Stimulated activated naive B cell treated with anti-CD40 and anti-IgM and Interleukin-4, amounts not matched to agents 10 μg/mL and 1 μg/mL and 100 μg/mL, for 72 hours (primary cell): Measurements from ENCODE around the gene ST3GAL3.

Experiments
- ATAC-seq, 2 donors: fragments of 150-1000 bp; cut with Tn5 transposase; replicated peaks; 2 replicates each; pipeline ENCODE4 v1.10.0; 2021; ENCODE audit warnings: moderate library complexity in 1 of 2
- DNase-seq: peaks from one replicate; pipeline ENCODE4 v3.0.0; 2021
- H3K27ac Mint-ChIP-seq: one replicate; pipeline ENCODE4 v1.8.0; 2022; ENCODE audit warnings: mild to moderate bottlenecking, mixed read lengths
- H3K27me3 Mint-ChIP-seq, 2 donors: one replicate each; pipeline ENCODE4 v1.8.0; 2022; ENCODE audit warnings: mixed read lengths in 2 of 2
- H3K36me3 Mint-ChIP-seq, 2 donors: one replicate each; pipeline ENCODE4 v1.8.0; 2022; ENCODE audit warnings: mixed read lengths in 2 of 2, mild to moderate bottlenecking in 1 of 2
- H3K4me1 Mint-ChIP-seq, 2 donors: one replicate each; pipeline ENCODE4 v1.8.0; 2022; ENCODE audit warnings: mixed read lengths in 2 of 2, mild to moderate bottlenecking in 1 of 2
- H3K4me3 Mint-ChIP-seq, 2 donors: one replicate each; pipeline ENCODE4 v1.8.0; 2022; ENCODE audit warnings: mild to moderate bottlenecking in 2 of 2, mixed read lengths in 2 of 2, moderate library complexity in 1 of 2
- H3K9me3 Mint-ChIP-seq, 2 donors: one replicate each; pipeline ENCODE4 v1.8.0; 2022; ENCODE audit warnings: mixed read lengths in 2 of 2, mild to moderate bottlenecking in 1 of 2

ST3GAL3 gene

GRCh38 chr1:43938383-43938782 lies 231.0 kb downstream of the ST3GAL3 start:
- peaks cover 22 to 27% of the 10 kb centered on the region in 2 donors for H3K27me3 Mint-ChIP-seq
- ATAC-seq (no peak), DNase-seq (no peak)
- H3K9me3 Mint-ChIP-seq: no peaks in the 10 kb centered on the region
- H3K4me1 Mint-ChIP-seq: peaks cover 27 to 41% of the 10 kb centered on the region in 2 donors
- H3K27ac Mint-ChIP-seq: no peak overlapping the region
- H3K4me3 Mint-ChIP-seq: no peak overlapping the region
- H3K36me3 Mint-ChIP-seq: peaks cover 23 to 31% of the 10 kb centered on the region in 2 donors

GRCh38 chr1:43938892-43939587 lies 231.7 kb downstream of the ST3GAL3 start:
- peaks cover 18 to 21% of the 10 kb centered on the region in 2 donors for H3K27me3 Mint-ChIP-seq
- no peak overlapping the region for H3K4me3 Mint-ChIP-seq
- H3K27ac Mint-ChIP-seq: no peak overlapping the region
- H3K9me3 Mint-ChIP-seq: no peaks in the 10 kb centered on the region
- DNase-seq (no peak), ATAC-seq (no peak)
- H3K4me1 Mint-ChIP-seq: peaks cover 23 to 34% of the 10 kb centered on the region in 2 donors
- H3K36me3 Mint-ChIP-seq: peaks cover 23 to 31% of the 10 kb centered on the region in 2 donors

GRCh38 chr1:43942411-43942810 lies 235.1 kb downstream of the ST3GAL3 start:
- Mint-ChIP-seq H3K27ac (no peak overlapping the region), H3K4me3 (no peak overlapping the region), H3K36me3 (peaks cover 23 to 37% of the 10 kb centered on the region in 2 donors), H3K4me1 (peaks cover 22 to 38% of the 10 kb centered on the region in 2 donors), H3K9me3 (no peaks in the 10 kb centered on the region), H3K27me3 (no peaks in the 10 kb centered on the region)
- DNase-seq (no peak), ATAC-seq (no peak)

DNA sequence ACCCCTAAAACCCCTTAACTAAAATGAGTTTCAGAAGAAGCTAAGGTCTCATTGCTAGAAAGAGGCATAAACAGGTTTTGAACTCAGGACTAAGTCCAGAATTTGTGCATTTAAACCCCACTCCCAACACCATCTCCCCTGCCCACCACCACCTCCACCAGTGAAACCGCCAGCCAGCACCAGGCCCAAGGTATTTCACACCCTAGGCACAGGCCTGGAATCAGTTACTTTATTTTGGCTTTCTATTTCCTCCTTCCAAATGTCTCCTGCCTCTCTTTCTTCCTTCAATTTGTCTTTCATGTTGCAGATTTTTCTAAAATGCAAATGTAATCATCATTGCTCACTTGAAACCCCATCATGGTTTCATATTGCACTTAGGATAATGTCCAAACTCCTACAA lies 237.5 kb downstream of the ST3GAL3 start:
- Mint-ChIP-seq H3K9me3 (no peaks in the 10 kb centered on the region), H3K36me3 (peaks cover 15 to 25% of the 10 kb centered on the region in 2 donors), H3K4me3 (peak overlapping the region; percentile 5 to 59), H3K27me3 (no peaks in the 10 kb centered on the region), H3K4me1 (peaks cover 36 to 49% of the 10 kb centered on the region in 2 donors), H3K27ac (no peak overlapping the region)
- ATAC-seq (no peak), DNase-seq (no peak)

- Mint-ChIP-seq H3K27me3 (no peaks in the 10 kb centered on the region), H3K9me3 (no peaks in the 10 kb centered on the region), H3K36me3 (peaks cover 16 to 28% of the 10 kb centered on the region in 2 donors), H3K4me3 (peak overlapping the region; percentile 89 to 98), H3K4me1 (peaks cover 40 to 58% of the 10 kb centered on the region in 2 donors), H3K27ac (peak overlapping the region; percentile 99)
- ATAC-seq (no peak), DNase-seq (no peak)
Measured at GRCh38 chr1:43945674-43946235, 238.4 kb downstream of the ST3GAL3 start.

- peak; percentile 96 for ATAC-seq
- H3K27ac Mint-ChIP-seq: peak within 1 kb of the TSS; percentile 99
- no peaks in the 10 kb centered on the region for H3K27me3 Mint-ChIP-seq
- peak within 1 kb of the TSS; percentile 89 to 98 for H3K4me3 Mint-ChIP-seq
- peaks cover 21 to 34% of the 10 kb centered on the region in 2 donors for H3K36me3 Mint-ChIP-seq
- H3K4me1 Mint-ChIP-seq: peaks cover 47 to 65% of the 10 kb centered on the region in 2 donors
- H3K9me3 Mint-ChIP-seq: no peaks in the 10 kb centered on the region
- peak; percentile 97 for DNase-seq
Measured at GRCh38 chr1:43946236-43947060, 239.1 kb downstream of the ST3GAL3 start, which contains the start of gene IPO13. Gene IPO13 (plus strand): TSS chr1:43946950. CDS start chr1:43947601, 651 bp downstream.

- H3K27ac Mint-ChIP-seq: peak overlapping the region; percentile 99
- H3K36me3 Mint-ChIP-seq: peaks cover 21 to 33% of the 10 kb centered on the region in 2 donors
- H3K4me1 Mint-ChIP-seq: peaks cover 49 to 71% of the 10 kb centered on the region in 2 donors
- no peaks in the 10 kb centered on the region for H3K9me3 Mint-ChIP-seq
- H3K4me3 Mint-ChIP-seq: peak overlapping the region; percentile 89 to 98
- ATAC-seq: no peak
- no peaks in the 10 kb centered on the region for H3K27me3 Mint-ChIP-seq
- no peak for DNase-seq
Measured at GRCh38 chr1:43947061-43947873, 239.9 kb downstream of the ST3GAL3 start.

DNA sequence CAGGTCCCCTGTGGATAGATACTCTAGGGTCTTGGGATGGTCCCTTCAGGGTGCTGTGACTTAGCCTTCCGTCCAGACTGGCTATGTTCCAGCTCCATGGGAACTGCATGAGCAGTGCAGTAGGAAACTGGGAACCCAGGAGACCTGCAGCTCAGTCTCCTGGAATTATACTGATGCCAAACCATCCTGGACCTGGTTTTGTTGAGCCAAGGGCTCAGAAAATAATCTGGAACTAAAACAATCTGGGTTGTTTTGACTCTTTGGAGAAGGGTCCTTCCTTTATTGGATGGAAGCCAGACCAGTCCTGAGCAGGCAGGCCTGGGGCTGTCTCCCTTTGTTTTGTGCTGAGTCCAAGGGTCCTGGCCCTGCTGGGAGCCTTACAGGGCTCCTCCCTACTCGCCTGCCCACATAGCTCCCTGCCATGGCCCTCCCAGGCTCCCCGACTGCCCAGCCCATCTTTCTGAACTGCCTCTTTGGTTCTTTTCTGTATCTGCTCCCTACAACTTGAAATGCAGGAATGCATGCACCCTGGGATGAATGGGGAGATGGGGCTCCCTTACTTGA lies 240.6 kb downstream of the ST3GAL3 start:
- Mint-ChIP-seq H3K27ac (peak overlapping the region; percentile 68), H3K27me3 (no peaks in the 10 kb centered on the region), H3K9me3 (no peaks in the 10 kb centered on the region), H3K4me3 (peak overlapping the region; percentile 89 to 98), H3K36me3 (peaks cover 17 to 28% of the 10 kb centered on the region in 2 donors), H3K4me1 (peaks cover 46 to 71% of the 10 kb centered on the region in 2 donors)
- no peak for DNase-seq
- no peak for ATAC-seq

GRCh38 chr1:43949678-43950077 lies 242.3 kb downstream of the ST3GAL3 start:
- no peak overlapping the region for H3K27ac Mint-ChIP-seq
- ATAC-seq (no peak), DNase-seq (no peak)
- H3K27me3 Mint-ChIP-seq: no peaks in the 10 kb centered on the region
- no peaks in the 10 kb centered on the region for H3K9me3 Mint-ChIP-seq
- H3K4me1 Mint-ChIP-seq: peaks cover 41 to 66% of the 10 kb centered on the region in 2 donors
- peaks cover 18 to 27% of the 10 kb centered on the region in 2 donors for H3K36me3 Mint-ChIP-seq
- no peak overlapping the region for H3K4me3 Mint-ChIP-seq

DNA sequence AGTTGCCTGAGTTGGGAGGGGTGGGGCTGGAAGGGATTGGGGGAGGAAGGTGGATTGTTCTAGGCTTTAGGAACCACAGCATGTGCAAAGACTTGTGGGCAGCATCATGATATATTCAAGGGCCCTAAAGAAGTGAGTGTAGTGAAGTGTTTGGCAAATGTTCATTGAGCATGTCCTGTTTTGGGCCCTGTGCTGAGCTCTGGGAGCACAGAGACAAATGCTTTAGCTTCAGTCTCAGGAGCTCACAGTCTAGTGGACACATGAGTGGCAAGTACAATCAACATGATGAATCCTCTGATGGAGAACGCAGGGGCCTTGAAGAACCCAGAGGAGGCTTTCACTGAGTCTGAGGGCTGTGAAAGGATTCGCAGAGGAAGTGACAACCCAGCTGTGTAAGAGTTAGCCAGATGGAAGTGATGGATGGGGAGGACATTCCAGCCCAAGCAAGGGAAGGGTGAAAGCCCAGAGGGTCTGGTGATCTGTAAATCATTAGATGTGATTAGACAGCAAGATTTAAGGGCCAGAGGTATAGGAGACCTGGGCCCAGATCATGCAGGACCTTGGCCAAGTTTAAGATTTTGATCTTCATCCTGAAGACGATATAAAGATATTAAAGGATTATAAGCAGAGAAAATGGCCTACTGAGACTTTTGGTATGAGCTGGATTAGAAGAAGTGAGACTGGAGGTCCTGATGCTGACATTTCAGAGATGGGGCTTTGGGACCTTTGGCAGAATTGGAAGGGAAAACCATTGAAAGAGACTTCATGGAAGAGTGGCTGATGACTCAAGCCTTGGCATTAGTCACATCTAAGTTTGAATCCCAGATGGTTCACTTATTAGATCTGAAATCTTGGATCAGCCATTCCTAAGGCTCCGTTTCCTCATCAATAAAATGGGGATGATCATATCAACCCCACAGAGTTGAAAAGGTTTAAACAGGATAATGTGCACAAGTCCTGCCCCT lies 244.0 kb downstream of the ST3GAL3 start:
- DNase-seq (no peak), ATAC-seq (no peak)
- H3K27ac Mint-ChIP-seq: no peak overlapping the region
- peaks cover 34 to 50% of the 10 kb centered on the region in 2 donors for H3K4me1 Mint-ChIP-seq
- H3K36me3 Mint-ChIP-seq: peaks cover 26 to 38% of the 10 kb centered on the region in 2 donors
- no peak overlapping the region for H3K4me3 Mint-ChIP-seq
- H3K27me3 Mint-ChIP-seq: no peaks in the 10 kb centered on the region
- no peaks in the 10 kb centered on the region for H3K9me3 Mint-ChIP-seq

DNA sequence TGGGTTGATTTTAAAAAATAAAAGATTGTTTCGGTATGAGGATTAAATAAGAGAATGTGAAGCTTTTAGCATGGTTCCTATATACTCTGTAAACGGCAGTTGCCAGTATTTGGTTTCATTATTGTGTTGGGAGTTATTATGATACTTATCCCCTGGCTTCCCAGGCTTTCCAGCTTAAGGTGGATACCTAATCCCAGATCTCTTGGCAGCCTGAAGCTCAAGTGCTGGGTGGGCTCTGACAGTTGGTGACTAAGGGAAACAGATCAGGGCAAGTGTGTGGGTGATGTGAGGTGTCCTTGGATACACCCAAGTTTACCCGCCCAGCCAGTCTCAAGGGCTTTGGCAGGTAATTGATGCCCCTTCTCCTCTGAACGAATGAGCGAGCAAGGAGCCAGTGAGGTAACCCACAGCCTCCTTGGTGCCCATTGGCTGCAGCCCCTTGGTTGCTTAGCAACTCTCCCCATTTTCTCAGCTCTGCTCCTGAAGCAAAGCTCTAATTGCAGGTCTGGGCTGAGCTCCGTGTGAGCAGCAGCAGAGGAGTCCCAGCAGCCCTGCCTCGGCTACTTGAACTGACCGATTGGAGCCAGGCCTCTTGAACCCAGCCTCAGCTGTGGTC lies 245.5 kb downstream of the ST3GAL3 start:
- Mint-ChIP-seq H3K27ac (no peak overlapping the region), H3K27me3 (no peaks in the 10 kb centered on the region), H3K4me1 (peaks cover 31 to 40% of the 10 kb centered on the region in 2 donors), H3K9me3 (no peaks in the 10 kb centered on the region), H3K4me3 (no peak overlapping the region), H3K36me3 (peaks cover 34 to 44% of the 10 kb centered on the region in 2 donors)
- ATAC-seq (no peak), DNase-seq (no peak)

DNA sequence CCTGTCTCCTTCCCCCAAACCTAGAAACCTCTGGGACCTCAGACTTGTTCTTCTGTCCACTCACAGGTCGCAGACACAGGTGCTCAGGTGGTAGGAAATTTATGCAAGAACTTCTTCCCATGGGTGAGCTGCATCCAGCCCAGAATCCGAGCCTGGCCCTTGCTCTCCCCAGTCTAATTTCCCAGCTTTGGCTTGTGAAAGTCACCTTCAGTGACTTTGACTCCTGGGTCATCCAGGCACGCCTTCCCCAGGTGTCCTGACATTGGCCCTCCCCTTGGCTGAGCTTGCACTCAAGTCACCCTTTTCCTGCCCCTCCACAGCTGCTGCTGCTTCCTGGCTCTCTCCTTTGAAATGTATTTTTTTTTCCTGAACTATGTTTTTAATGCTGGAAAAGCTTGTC lies 246.0 kb downstream of the ST3GAL3 start:
- Mint-ChIP-seq H3K4me3 (no peak overlapping the region), H3K4me1 (peaks cover 28 to 35% of the 10 kb centered on the region in 2 donors), H3K27me3 (no peaks in the 10 kb centered on the region), H3K36me3 (peaks cover 39 to 49% of the 10 kb centered on the region in 2 donors), H3K27ac (no peak overlapping the region), H3K9me3 (no peaks in the 10 kb centered on the region)
- DNase-seq: no peak
- ATAC-seq: no peak
